Breast epithelium (tissue), 4 donors: ENCODE data around the gene PMEL. TPM values are rescaled to one million over a fixed set of nuclear protein-coding genes. Genes with fewer than 3 reads are reported as not detected.
A peak's percentile ranks its signal among the peaks of the same experiment; 100 is the strongest.

ENCODE experiments used
- DNase-seq, 2 donors: peaks; one replicate each; pipeline ENCODE4 v3.0.0-alpha.2; 2019; ENCODE audit warnings: low spot score in 2 of 2
- H3K27ac ChIP-seq, 2 donors: fragments of 200-600 bp; sonication (generic) in 1 of 2; one replicate each; pipeline ENCODE4 v1.5.1; 2016 to 2019; ENCODE audit warnings: mild to moderate bottlenecking in 1 of 2
- H3K27me3 ChIP-seq, 2 donors: fragments of 200-600 bp; sonication (generic) in 1 of 2; one replicate each; pipeline versions ENCODE4 v1.5.1 to v1.6.0; 2017 to 2019; ENCODE audit warnings: control low read depth in 1 of 2, mild to moderate bottlenecking in 1 of 2
- H3K36me3 ChIP-seq: fragments of 200-600 bp; one replicate; pipeline ENCODE4 v1.5.1; 2019
- H3K4me1 ChIP-seq, 2 donors: fragments of 200-600 bp; sonication (generic); one replicate each; pipeline ENCODE4 v1.5.1; 2016 to 2019; ENCODE audit warnings: control low read depth in 1 of 2
- H3K4me3 ChIP-seq, 3 donors: fragments of 200-600 bp; sonication (generic); 1 replicate in 2 of 3; 2 replicates in 1 of 3; pipeline ENCODE4 v1.5.1; 2016 to 2019; ENCODE audit warnings: mild to moderate bottlenecking in 3 of 3, moderate library complexity in 2 of 3
- H3K9me3 ChIP-seq, 2 donors: fragments of 200-600 bp; sonication (generic) in 1 of 2; one replicate each; pipeline ENCODE4 v1.5.1; 2016 to 2019; ENCODE audit warnings: control low read depth in 1 of 2
- CTCF ChIP-seq, 3 donors: fragments of 450-650 bp; IDR thresholded peaks; one replicate each; pipeline ENCODE4 v1.5.1; 2016 to 2017; ENCODE audit warnings: antibody characterized with exemption in 3 of 3, mild to moderate bottlenecking in 3 of 3, moderate library complexity in 3 of 3
- POLR2A ChIP-seq: fragments of 450-650 bp; IDR thresholded peaks from one replicate; pipeline ENCODE4 v1.6.1; 2016; ENCODE audit warnings: antibody characterized with exemption, mild to moderate bottlenecking, moderate library complexity
- POLR2AphosphoS5 ChIP-seq, 3 donors: sonication (generic); formaldehyde crosslinking; IDR thresholded peaks; one replicate each; pipeline ENCODE4 v1.6.1; 2017; ENCODE audit warnings: antibody characterized with exemption in 3 of 3
- intact Hi-C: fragments of 100-400 bp; cut with DNase I; formaldehyde crosslinking; loops from one replicate; pipeline ENCODE4 v1.15.1; 2023; ENCODE audit warnings: low total_unique reads
- total RNA-seq, 3 donors: library from RNA; depleted of rRNA; stranded (reverse); fragments of >200 nt; gene quantifications; one replicate each; pipeline ENCODE4 v1.1.0, GENCODE V29; 2016

The PMEL gene
- 10 to 100 TPM in 1 of 3 donors, 1 to 10 TPM in 2; 4.7 to 18.7 (median 7.4) TPM for total RNA-seq

- TF ChIP-seq POLR2A = no peak
- TF ChIP-seq POLR2AphosphoS5 (IDR thresholded peaks at IDR 0.05) = no peak
- TF ChIP-seq CTCF (IDR thresholded peaks at IDR 0.05) = no peak
- no peak for DNase-seq
- no peaks in the 10 kb centered on the region for H3K9me3 ChIP-seq
- peak within 1 kb of the TSS; percentile 95 for H3K27ac ChIP-seq
- H3K36me3 ChIP-seq = no peaks in the 10 kb centered on the region
- H3K4me3 ChIP-seq = peak within 1 kb of the TSS; percentile 66 to 94 (median 87)
- intact Hi-C loops = loop anchor here (10.0 kb wide), 1 partner anchor 1961 kb away; the partner anchor contains the start of genes HOXC8 and HOXC9
- H3K27me3 ChIP-seq = no peaks in the 10 kb centered on the region
- peaks cover 0 to 12% of the 10 kb centered on the region in 2 donors for H3K4me1 ChIP-seq
Observed at GRCh38 chr12:55965941-55966407, at the start of gene PMEL. Gene PMEL, minus strand, starts transcription at chr12:55966042. Its CDS starts 31 bp downstream, at chr12:55966011.

GRCh38 chr12:56014205-56014604 lies 48.4 kb upstream of the PMEL start:
- no peak overlapping the region for H3K27ac ChIP-seq
- no peak for DNase-seq
- intact Hi-C loops = no loop called here

GRCh38 chr12:56013482-56013881 lies 47.6 kb upstream of the PMEL start:
- Histone ChIP-seq H3K36me3 (no peaks in the 10 kb centered on the region), H3K27me3 (no peaks in the 10 kb centered on the region), H3K4me1 (no peaks in the 10 kb centered on the region), H3K27ac (peak overlapping the region in 1 of 2 donors; percentile 48), H3K9me3 (no peaks in the 10 kb centered on the region), H3K4me3 (no peak overlapping the region)
- TF ChIP-seq CTCF (IDR thresholded peaks at IDR 0.05) = no peak
- no peak for TF ChIP-seq POLR2AphosphoS5 (IDR thresholded peaks at IDR 0.05)
- TF ChIP-seq POLR2A = no peak
- intact Hi-C loops = no loop called here
- DNase-seq = no peak

More at GRCh38 chr12:56014205-56014604, 48.4 kb upstream of the PMEL start:
- no peaks in the 10 kb centered on the region for H3K27me3 ChIP-seq
- no peaks in the 10 kb centered on the region for H3K36me3 ChIP-seq
- no peaks in the 10 kb centered on the region for H3K9me3 ChIP-seq
- H3K4me3 ChIP-seq = no peak overlapping the region
- no peaks in the 10 kb centered on the region for H3K4me1 ChIP-seq
- no peak for TF ChIP-seq POLR2AphosphoS5 (IDR thresholded peaks at IDR 0.05)
- no peak for TF ChIP-seq CTCF (IDR thresholded peaks at IDR 0.05)
- no peak for TF ChIP-seq POLR2A

GRCh38 chr12:56011509-56012090 lies 45.8 kb upstream of the PMEL start:
- Histone ChIP-seq H3K27me3 (no peaks in the 10 kb centered on the region), H3K9me3 (no peaks in the 10 kb centered on the region), H3K27ac (no peak overlapping the region), H3K4me3 (no peak overlapping the region), H3K36me3 (no peaks in the 10 kb centered on the region), H3K4me1 (no peaks in the 10 kb centered on the region)
- DNase-seq = no peak
- TF ChIP-seq POLR2AphosphoS5 (IDR thresholded peaks at IDR 0.05) (no peak), POLR2A (no peak), CTCF (IDR thresholded peaks at IDR 0.05) (no peak)
- intact Hi-C loops = no loop called here

- Histone ChIP-seq H3K4me3 (no peak overlapping the region), H3K9me3 (no peaks in the 10 kb centered on the region), H3K4me1 (no peaks in the 10 kb centered on the region), H3K27me3 (no peaks in the 10 kb centered on the region), H3K36me3 (no peaks in the 10 kb centered on the region), H3K27ac (no peak overlapping the region)
- intact Hi-C loops = no loop called here
- DNase-seq = no peak
- TF ChIP-seq CTCF (IDR thresholded peaks at IDR 0.05) = no peak
- TF ChIP-seq POLR2AphosphoS5 (IDR thresholded peaks at IDR 0.05) = no peak
- no peak for TF ChIP-seq POLR2A
Observed at GRCh38 chr12:56010111-56010570, 44.3 kb upstream of the PMEL start.
